Tibial nerve (tissue), 4 donors: ENCODE data around the gene PLEKHG7.

Source experiments
- EP300 ChIP-seq, 2 donors: sonication (generic); formaldehyde crosslinking; IDR thresholded peaks; one replicate each; pipeline ENCODE4 v1.6.1; 2017; ENCODE audit warnings: antibody characterized with exemption in 2 of 2, mild to moderate bottlenecking in 1 of 2
- POLR2A ChIP-seq, 2 donors: fragments of 450-650 bp; IDR thresholded peaks; one replicate each; pipeline ENCODE4 v1.6.1; 2017; ENCODE audit warnings: antibody characterized with exemption in 2 of 2, mild to moderate bottlenecking in 2 of 2, moderate library complexity in 2 of 2
- TF ChIP-seq, protein P1 (sequence below), 5 experiments: fragments of 200-600 bp in 3 of 5; fragments of 450-650 bp in 2 of 5; sonication (generic) in 3 of 5; IDR thresholded peaks; one replicate each; pipeline ENCODE4 v1.5.1; 2016 to 2019; ENCODE audit warnings: antibody characterized with exemption in 5 of 5, mild to moderate bottlenecking in 3 of 5, moderate library complexity in 2 of 5

DNA sequence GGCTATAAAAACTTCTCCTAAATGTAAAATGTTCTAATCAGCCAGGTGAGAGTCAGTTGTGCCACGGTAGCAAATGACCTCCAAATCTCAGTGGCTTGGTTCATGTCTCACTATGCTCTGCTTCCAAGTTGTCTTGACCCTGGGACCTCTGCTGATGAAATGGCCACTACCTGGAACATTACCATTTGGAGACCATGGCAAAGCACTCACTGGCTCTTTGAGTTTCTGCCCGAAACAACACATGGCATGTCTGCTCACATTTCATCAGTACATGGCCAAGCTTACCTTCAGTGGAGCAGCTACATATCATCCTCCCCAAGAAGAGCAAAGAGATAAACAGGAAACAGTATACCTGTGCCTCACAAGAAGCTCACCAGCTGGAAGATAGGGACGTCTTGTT lies 40.2 kb downstream of the PLEKHG7 start:
- TF ChIP-seq, protein P1, sequence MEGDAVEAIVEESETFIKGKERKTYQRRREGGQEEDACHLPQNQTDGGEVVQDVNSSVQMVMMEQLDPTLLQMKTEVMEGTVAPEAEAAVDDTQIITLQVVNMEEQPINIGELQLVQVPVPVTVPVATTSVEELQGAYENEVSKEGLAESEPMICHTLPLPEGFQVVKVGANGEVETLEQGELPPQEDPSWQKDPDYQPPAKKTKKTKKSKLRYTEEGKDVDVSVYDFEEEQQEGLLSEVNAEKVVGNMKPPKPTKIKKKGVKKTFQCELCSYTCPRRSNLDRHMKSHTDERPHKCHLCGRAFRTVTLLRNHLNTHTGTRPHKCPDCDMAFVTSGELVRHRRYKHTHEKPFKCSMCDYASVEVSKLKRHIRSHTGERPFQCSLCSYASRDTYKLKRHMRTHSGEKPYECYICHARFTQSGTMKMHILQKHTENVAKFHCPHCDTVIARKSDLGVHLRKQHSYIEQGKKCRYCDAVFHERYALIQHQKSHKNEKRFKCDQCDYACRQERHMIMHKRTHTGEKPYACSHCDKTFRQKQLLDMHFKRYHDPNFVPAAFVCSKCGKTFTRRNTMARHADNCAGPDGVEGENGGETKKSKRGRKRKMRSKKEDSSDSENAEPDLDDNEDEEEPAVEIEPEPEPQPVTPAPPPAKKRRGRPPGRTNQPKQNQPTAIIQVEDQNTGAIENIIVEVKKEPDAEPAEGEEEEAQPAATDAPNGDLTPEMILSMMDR (IDR thresholded peaks at IDR 0.05): no peak
- TF ChIP-seq POLR2A (IDR thresholded peaks at IDR 0.05) (no peak), EP300 (IDR thresholded peaks at IDR 0.05) (no peak)
